ENCODE results near the gene MBNL1.

The MBNL1 gene

GRCh38 chr3:152299249-152299976 lies 30.7 kb downstream of the MBNL1 start:
- DNase-seq: no peak

- DNase-seq: no peak
Measured at GRCh38 chr3:152300029-152300731, 31.5 kb downstream of the MBNL1 start.

GRCh38 chr3:152301745-152302181 lies 33.0 kb downstream of the MBNL1 start:
- DNase-seq: no peak

GRCh38 chr3:152302521-152303021 lies 33.8 kb downstream of the MBNL1 start:
- DNase-seq: no peak

GRCh38 chr3:152304160-152304559 lies 35.4 kb downstream of the MBNL1 start:
- DNase-seq: no peak

GRCh38 chr3:152305075-152305474 lies 36.3 kb downstream of the MBNL1 start:
- no peak for DNase-seq

GRCh38 chr3:152307829-152308474 lies 39.2 kb downstream of the MBNL1 start:
- no peak for DNase-seq

- DNase-seq: no peak
Measured at GRCh38 chr3:152308475-152308844, 39.7 kb downstream of the MBNL1 start.

GRCh38 chr3:152309031-152309430 lies 40.3 kb downstream of the MBNL1 start:
- no peak for DNase-seq

- DNase-seq: no peak
Measured at GRCh38 chr3:152309535-152310307, 41.0 kb downstream of the MBNL1 start.

- no peak for DNase-seq
Measured at GRCh38 chr3:152313430-152313829, 44.7 kb downstream of the MBNL1 start.

- no peak for DNase-seq
Measured at GRCh38 chr3:152313914-152314313, 45.2 kb downstream of the MBNL1 start.

- DNase-seq: no peak
Measured at GRCh38 chr3:152314677-152315353, 46.1 kb downstream of the MBNL1 start.

GRCh38 chr3:152315623-152316022 lies 46.9 kb downstream of the MBNL1 start:
- no peak for DNase-seq

GRCh38 chr3:152316318-152316717 lies 47.6 kb downstream of the MBNL1 start:
- no peak for DNase-seq

- DNase-seq: no peak
Measured at GRCh38 chr3:152317184-152317583, 48.5 kb downstream of the MBNL1 start.

- no peak for DNase-seq
Measured at GRCh38 chr3:152317956-152318355, 49.2 kb downstream of the MBNL1 start.

- DNase-seq: no peak
Measured at GRCh38 chr3:152318512-152318911, 49.8 kb downstream of the MBNL1 start.

- no peak for DNase-seq
Measured at GRCh38 chr3:152319256-152319655, 50.5 kb downstream of the MBNL1 start.

- DNase-seq: peak in 1 of 2 donors; percentile 53
Measured at GRCh38 chr3:152319831-152320617, 51.3 kb downstream of the MBNL1 start.

GRCh38 chr3:152321200-152321954 lies 52.6 kb downstream of the MBNL1 start:
- DNase-seq: no peak

Measured in bone marrow (tissue), 2 donors.